Activated T-cell treated with anti-CD3 and anti-CD28 coated beads for 1 hour (primary cell): ENCODE results near the gene BAIAP2L1.
"Not testable (repeated sequence)": the region's sequence is repeated elsewhere in the genome, so short reads cannot be mapped to it uniquely, and the experiment has no call there.

ENCODE experiments used
- DNase-seq: peaks from one replicate; pipeline ENCODE4 v3.0.0-alpha.2; 2020; ENCODE audit warnings: low read depth

BAIAP2L1 gene

DNA sequence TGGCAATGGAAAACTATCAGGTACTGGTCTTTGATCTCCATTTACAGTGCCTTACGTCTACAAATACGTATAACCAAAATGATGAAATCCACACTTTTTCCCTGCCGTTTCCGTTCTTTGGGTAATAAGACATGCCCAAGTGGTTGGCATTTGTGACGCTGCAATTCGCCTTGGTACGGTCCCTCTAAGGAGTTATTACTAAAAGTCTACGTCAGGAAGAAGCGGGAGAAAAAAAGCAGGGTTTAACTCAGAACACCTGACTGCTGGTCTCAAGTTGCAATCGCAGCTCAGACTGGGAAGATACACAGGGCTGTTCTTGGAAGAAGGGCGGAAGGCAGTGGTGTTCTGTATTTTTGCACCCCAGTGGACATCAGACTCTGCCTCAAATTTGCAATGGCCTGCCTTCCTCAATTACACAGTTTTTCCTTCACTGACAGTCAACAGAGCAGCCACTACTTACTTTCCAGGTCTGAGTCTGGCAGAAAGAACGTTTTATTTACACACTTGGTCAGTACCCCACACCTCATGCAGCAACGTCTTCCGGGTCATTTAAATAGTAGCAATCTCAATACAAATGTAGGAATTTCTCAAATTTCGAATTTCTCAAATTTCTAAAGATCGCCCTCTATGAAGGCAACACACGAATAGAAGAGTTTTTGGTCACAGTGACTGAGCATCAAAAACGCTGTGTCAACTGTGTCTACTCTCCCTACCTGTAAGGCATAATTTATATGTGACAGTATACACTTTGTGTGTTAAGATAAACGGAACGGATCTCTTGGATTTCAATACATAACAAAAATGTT lies 2.1 kb downstream of the BAIAP2L1 start:
- DNase-seq, result no peak

DNA sequence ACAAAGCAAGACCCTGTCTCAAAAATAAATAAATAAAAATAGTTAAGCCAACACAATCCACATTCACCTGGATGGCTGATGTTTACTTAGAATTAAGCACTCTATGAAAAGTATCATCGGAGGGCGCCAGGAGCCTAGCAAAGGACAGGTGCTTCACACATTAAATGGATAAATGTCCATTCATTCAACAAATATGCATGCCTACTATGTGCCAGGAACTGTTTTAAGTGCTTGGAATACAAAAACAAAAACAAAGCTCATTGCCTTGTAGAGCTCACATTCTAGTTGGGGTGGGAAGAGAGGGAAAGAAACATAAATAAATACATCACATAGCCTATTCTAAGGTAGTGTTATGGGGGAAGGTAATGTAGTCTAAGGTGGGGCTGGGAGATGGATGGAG lies 4.1 kb downstream of the BAIAP2L1 start:
- DNase-seq, result no peak

DNA sequence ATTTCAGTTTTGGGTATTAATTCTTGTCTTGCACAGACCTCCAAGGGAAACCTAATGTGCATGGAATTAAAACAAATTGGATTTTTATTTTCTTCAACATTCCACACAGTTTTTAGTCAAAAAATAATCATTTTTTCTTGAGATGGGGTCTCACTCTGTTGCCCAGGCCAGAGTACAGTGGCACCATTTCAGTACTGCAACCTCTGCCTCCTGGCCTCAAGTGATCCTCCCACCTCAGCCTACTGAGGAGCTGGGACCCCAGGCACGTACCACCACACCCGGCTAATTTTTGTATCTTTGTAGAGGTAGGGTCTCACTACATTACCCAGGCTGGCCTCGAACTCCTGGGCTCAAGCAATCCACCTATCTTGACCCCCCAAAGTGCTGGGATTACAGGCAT lies 4.9 kb downstream of the BAIAP2L1 start:
- DNase-seq, result no peak

DNA sequence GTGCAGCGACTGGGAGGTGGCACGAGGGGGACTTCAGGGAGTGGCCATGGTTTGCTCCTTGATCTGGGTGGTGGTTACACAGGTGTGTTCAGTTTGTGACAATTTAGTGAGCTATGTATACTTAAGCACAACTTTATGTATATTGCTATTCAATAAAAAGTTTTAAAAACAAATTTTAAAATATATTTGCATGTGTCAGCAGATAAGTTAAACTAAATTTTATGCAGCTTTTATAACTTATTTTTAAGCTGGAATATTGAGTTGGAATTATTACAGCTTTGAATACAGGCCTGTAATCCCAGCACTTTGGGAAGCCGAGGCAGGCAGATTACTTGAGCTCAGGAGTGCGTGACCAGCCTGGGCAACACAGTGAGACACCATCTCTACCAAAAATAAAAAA lies 5.4 kb downstream of the BAIAP2L1 start:
- DNase-seq, result no peak

DNA sequence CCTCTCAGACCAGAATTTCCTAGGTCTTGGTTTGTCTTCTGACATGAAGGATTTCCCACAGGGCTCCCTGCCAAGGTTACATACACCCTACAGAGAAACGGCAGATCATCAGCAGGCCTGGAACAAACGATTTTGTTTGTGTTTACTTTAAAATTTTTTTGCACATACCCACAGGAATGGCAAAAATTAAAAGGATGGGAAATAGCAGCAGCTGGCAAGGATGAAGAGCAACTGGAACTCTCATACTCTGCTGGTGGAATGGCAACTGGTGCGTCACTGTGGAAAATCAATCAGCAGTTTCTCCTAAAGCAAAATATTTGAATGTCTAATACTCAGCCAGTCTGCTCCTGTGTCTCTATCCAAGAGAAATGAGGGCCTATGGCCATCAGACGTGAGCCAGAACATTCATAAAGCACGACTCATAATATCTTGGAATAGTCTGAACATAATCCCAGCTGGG lies 6.5 kb downstream of the BAIAP2L1 start:
- no peak for DNase-seq

DNA sequence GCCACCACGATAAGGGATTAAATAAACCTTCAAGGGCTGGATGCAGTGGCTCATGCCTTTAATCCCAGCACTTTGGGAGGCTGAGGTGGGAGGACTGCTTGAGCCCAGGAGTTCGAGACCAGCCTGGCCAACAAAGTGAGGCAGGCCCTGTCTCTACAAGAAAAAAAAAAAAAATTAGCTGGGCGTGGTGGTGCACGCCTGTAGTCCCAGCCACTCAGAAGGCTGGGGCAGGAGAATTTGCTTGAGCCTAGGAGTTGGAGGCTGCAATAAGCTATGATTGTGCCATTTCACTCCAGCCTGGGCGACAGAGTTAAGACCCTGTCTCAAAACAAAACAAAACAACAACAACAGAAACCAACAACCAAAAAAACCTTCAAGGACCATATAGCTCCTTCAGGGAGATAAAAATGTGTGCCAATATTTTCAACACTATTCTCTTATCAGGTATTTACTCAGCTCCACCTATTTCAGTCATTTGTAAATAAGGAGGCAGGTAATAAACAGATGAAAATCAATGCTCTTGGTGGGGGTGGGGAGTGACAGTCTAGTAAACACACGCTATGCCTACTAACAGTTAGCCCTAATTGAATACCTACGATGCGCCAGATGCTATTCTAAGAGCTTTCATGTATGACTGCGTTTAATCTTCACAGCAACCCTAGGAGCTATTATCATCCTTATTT lies 13.2 kb downstream of the BAIAP2L1 start:
- DNase-seq, result no peak

DNA sequence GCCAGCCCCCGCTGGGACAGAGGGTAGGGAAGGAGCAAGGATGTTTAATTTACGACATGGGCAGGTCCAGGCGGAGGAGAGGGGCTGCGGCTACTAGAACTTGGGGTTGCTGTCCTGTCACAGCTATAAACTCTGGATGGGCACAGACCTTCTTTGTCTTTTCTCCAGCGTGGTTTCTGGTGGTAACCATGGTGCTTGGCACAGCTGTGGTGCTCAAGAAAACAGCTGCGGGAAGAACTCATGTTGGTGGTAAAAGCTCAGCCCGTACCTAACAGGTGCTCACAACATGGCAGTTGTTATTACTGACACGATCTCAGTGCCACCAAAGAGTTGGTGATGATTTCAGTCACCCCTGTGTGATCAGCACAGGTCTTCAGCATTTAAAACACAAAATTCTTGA lies 13.8 kb downstream of the BAIAP2L1 start:
- DNase-seq, result no peak

DNA sequence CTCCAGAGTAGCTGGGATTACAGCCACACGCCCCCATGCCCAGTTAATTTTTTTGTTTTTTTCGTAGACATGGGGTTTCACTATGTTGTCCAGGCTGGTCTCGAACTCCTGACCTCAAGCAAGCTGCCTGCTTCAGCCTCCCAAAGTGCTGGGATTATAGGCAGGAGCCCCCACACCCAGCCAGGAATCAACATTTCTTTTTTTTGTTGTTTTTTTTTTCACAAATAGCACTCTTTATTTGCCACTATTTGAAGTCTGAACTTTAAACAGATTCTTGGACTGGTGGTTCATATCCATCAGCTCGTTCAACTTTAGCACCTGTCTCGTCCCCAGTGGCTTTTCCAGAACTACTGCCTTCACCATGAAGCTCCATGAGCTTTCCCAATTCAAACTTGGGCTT lies 15.4 kb downstream of the BAIAP2L1 start:
- not testable (repeated sequence) for DNase-seq

DNA sequence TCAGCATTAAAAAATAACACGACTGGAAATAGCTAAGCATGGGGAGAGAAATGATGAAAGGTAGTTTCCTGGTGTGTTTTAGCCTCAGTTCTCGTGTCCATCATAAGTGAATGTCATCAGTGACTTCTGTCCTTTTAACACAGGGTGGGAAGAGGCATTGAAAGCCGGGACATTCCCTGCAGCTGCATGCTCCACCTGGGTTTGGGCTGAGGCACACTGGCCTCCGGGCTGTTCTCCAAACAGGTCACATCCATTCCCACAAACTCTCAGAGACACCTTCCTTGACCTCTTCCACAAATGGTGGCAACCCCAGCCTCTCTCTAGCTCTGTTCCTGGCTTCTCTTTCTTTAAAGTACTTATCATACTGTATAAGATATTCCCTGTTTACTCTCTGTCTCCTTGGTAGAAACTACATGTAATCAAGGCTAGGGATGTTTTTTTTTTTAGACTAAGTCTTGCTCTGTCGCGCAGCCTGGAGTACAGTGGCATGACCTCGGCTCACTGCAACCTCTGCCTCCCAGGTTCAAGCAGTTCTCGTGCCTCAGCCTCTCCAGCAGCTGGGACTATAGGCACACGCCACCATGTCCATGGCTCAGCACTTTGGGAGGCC lies 22.6 kb downstream of the BAIAP2L1 start:
- no peak for DNase-seq

DNA sequence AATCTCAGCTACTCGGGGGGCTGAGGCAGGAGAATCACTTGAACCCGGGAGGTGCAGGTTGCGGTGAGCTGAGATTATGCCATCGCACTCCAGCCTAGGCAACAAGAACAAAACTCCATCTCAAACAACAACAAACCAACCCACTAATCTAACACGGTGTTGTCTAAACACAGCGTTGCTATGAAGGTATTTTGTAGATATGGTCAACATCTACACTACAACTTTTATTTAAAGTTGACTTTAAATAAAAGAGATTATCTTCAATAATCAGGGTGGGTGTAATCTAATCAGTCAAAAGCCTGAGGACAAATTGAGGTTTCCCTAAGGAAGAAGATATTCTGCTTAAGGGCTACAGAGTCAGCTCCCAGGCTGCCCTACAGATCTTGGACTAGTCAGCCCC lies 24.2 kb downstream of the BAIAP2L1 start:
- DNase-seq, result no peak

DNA sequence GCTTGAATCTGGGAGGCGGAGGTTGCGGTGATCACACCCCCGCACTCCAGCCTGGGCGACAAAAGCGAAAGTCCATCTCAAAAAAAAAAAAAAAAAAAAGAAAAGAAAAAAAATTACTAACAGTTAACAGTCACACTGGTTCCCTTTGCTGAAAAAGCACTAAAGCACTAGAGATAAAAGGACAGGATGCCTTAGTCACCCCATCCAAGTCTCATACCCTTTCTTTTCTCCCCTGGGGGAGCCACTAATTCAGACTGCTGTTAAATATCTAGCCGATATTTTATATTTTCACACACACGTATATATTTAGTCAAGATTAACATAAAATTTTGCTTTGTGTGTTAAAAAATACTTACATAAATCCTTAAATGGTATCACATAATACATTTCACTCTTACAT lies 25.2 kb downstream of the BAIAP2L1 start:
- DNase-seq, result no peak

DNA sequence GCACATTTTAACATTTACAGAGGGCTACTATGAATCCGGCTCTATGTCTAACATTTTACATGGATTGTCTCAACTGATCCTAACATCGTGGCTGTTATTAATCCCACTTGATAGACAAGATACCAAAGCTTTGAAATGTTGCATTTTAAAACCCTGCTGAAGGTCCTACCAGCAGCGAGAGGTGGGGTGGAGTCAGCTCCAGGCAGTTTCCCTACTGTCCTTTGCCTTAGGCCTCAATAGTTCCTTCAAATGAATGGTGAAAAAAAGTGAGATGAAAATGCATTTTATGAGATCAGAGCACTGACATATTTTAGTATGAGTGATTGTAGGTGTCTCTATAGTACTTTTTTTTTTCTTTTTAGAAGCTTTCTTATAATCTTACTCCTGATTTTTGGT lies 26.6 kb downstream of the BAIAP2L1 start:
- no peak for DNase-seq

DNA sequence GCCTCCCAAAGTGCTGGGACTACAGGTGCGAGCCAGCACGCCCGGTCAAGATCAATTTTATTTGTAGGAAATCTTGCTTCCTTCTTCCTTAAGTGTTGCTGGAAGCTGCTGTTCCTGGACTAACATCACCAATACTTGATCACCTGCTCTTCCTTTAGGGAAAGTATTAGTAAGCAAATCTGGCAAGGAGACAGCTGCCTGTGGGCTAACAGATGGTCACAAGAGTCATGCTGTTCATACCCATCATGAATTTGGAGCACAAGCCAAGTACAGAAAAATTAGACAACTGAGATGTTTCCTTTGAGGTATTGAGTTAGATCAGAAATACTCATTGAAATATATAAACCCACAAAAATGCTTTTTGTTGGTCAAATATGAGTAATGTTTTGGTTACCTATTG lies 27.9 kb downstream of the BAIAP2L1 start:
- no peak for DNase-seq

DNA sequence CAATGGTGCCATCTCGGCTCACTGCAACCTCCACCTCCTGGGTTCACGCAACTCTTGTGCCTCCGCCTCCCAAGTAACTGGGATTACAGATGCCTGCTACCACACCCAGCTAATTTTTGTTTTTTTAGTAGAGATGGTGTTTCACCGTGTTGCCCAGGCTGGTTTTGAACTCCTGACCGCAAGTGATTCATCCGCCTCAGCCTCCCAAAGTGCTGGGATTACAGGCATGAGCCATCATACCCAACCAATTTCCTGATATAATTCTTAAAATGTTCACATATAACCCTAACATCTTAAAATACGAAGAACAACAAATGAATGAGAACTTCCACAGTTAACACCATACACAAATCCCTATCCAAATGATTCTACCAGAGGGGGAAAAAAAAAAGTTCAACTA lies 31.2 kb downstream of the BAIAP2L1 start:
- DNase-seq, result no peak

DNA sequence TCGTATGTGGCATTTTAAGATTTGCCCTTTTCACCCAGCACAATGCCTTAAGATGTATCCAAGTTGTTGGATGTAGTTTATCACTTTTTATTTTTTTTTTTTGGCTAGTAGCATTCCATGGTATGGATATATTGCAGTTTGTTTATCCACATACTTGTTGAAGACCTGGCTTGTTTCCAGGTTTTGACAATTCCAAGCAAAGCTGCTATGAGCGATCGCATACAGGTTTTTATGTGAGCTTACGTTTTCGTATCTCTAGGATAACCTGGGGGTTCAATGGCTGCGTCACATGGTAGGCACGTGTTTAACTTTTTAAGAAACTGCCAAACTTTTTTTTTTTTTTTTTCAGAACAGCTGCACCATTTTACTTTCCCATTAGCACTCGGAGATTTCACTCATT lies 32.2 kb downstream of the BAIAP2L1 start:
- DNase-seq, result no peak

DNA sequence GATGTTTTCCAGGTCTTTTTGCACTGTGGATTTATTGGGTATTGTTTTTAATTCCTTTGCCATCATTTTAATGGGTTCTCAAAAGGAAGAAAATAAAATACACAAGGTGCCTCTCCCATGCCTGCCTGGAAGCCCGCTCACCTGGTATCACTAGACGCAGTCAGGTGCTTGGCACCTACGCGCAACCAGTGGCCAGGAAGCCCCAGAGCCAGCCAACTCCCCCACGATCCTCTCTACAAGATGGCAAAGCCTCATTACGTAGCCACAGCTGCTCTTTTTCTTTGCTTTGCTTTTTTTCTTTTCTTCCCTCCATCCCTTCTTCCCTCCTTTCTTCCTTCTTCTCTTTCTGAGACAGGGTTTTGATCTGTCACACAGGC lies 34.3 kb downstream of the BAIAP2L1 start:
- no peak for DNase-seq

DNA sequence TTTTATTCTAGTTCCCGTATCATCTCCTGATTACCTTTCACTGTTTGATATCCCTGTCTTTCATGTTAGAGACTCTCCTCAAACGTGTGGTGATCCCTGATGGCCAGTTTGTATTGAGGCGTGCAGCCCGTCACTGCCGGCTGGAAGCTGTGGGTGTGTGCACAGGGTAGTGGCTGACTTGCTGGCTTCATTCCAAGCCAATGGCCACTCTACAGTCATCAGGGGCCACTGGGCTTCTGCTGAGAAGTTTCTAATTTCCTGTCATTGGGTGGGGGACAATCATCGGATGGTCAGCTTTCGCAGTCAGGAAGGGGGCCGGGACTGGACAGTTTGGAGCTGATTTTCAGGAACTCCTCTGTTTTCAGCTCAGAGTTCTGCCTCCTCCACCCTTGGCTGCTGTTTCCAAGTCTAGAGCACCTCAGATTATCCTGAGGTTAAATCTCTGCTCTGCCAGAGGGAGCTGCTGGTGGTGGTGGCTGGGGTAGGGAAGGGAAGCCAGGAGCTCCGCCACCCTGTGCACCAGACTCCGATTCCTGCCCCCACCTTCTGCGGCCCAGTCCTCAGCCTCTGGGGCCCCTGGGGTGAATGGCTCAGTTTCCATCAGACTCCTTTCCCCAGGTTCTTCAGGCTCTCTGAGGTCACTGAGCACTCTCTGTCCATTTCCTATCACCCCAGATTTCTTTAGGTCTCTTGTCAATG lies 34.9 kb downstream of the BAIAP2L1 start:
- DNase-seq, result no peak

DNA sequence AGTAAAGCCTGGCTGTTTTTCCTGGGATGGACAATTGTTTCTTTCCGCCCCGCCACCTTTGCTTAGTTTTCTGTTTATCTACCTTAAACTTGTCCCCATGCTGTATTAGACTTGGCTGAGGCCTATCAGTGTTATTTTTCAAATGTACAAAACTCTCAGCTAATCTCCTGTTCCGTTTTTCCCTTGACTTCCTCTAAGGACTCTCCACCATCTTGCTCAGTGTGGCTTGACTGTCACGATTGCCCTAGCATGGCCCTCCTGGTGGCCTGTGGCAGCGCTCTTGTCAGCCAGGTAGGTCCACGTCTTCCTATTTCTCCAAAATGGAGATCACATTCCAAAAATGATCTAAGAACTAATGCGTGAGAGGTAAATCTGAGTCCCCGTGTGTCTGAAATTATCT lies 36.7 kb downstream of the BAIAP2L1 start:
- DNase-seq, result no peak

DNA sequence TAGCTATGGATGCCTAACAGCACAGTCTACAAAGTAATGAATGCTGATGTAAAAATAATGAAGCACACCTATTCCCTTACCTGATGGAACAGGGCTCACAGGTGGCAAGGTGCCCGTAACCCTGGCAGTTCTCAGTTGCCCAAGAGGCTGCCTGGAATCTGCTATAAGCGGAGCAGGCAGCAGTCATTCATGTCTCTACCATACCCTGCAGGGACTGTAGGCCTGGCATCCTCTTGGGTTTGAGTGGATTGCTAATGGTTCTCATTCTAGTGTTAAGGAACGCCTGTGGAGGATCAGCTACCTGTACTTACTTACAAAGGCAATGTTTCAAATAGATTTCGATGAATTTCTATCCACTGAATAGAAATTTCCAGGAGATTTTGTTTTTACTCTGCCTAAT lies 38.4 kb downstream of the BAIAP2L1 start:
- DNase-seq, result no peak

DNA sequence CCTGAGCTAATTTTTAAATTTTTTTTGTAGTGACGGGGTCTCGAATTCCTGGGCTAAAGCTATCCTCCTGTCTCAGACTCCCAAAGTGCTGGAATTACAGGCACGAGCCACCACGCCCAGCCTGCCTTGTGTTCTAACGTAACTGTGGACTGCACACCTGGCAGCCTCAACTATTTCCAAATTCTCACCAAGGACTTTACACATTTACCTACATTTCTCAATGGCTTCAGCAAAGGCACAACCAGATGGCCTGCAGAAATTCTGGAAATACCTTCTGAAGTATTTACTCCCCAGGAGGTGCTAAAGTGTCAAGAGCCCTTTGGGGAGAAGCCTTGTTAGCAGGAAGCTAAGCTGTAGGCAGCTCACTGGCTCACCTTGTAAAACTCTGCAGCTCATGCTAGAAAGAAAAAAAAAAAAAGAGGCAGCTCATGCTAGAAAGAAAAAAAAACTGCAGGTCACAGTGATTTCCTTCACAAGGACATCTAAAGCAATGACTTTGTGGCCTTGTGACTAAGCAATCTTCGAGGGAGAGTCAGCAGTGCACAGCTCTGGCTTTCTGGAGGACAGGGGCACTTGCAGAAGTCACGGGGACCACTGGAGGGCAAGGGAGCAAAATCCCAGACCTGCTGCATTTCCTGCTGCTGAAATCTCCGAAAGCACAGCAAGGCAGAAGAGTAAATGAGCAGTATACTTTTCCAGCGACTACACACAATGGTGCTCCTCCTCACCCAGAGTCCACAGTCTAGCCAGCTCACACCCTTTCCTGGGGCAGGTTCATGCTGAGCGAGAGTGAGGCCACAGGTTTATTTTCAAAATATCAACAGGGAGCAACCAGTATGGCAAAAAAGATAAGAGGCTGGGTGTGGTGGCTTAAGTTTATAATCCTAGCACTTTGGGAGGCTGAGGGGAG lies 40.4 kb downstream of the BAIAP2L1 start:
- no peak for DNase-seq

DNA sequence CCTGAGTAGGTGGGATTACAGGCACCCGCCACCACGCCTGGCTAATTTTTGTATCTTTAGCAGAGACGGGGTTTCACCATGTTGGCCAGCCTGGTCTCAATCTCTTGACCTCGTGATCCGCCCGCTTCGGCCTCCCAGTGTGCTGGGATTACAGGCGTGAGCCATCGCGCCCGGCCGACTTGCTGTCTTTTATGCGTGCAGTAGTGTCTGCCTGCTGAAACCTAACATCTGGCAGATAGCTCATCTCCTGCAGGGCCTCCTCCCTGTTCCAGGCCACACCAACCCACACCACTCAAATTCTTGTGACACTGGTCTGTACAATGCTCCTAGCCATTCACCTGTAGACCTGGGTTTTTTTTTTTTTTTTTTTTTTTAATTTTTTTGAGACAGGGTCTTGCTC lies 41.5 kb downstream of the BAIAP2L1 start:
- DNase-seq, result no peak

DNA sequence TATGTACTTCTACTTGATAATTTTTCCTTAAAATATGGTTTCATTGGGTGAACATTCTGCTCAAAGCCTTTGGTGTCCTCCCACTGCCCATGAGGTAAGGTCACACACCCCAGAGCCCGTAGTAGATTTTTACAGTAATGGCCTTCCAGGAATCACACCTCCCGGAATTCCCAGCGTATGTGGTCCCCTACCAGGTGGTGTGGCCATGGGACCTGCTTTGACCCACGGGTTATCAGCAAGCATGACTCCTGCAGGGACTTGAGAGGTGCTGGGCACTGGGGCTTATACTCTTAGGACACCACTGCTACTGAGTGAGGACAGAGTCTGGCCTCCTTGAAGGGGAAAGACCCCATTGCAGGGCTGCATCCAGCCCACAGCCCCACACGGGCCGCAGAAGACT lies 42.2 kb downstream of the BAIAP2L1 start:
- no peak for DNase-seq
